ENCODE results near the gene ARHGEF10L. TPM values are rescaled to one million over a fixed set of nuclear protein-coding genes. Genes with fewer than 3 reads are reported as not detected.

Gene ARHGEF10L
- total RNA-seq, 1 experiment from 2014 or later = 3.3 TPM

DNA sequence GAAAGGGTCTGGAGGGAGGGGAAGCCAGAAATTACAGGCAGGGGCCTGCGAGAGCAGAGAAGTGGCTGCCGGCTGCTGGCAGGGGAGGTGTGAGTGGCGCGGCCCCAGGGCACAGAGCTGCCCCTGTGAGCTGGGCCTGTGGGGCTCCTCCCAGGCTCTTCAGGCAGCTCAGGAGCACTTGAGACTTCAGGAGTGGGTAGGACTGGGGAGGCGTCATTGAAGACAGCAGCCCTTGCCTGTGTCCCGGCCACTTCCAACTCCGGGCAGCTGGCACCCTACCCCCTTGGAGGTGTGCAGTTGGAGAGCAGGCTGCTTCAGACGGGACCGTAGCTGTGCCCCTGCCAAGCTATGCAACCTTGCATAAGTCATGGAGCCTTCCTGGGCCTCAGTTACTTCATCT lies 128.1 kb downstream of the ARHGEF10L start:
- BruUV-seq (replicated peaks) = no TSS peak
- peaks cover 13% of the 10 kb centered on the region for H3K4me1 ChIP-seq (ENCODE audit: insufficient read depth, low read length, poor library complexity, severe bottlenecking)
- no peaks in the 10 kb centered on the region for H3K9me3 ChIP-seq (ENCODE audit: low read depth, low read length, poor library complexity, severe bottlenecking)
- intact Hi-C loops (cut with micrococcal nuclease; ENCODE audit: unreplicated experiment) = no loop called here
- POLR2A ChIA-PET (ENCODE audit: low non-redundant PET) = no interaction called here
- no peak overlapping the region for H3K27ac ChIP-seq (ENCODE audit: low read depth, low read length, poor library complexity, severe bottlenecking)
- no peak for DNase-seq (ENCODE audit: low spot score)
- no peaks in the 10 kb centered on the region for H3K36me3 ChIP-seq (ENCODE audit: insufficient read depth, low read length, poor library complexity, severe bottlenecking)
- TF ChIP-seq EZH2 (IDR thresholded peaks at IDR 0.05; ENCODE audit: borderline replicate concordance, low read depth, low read length, poor library complexity, severe bottlenecking) = no peak
- TF ChIP-seq, protein P1, sequence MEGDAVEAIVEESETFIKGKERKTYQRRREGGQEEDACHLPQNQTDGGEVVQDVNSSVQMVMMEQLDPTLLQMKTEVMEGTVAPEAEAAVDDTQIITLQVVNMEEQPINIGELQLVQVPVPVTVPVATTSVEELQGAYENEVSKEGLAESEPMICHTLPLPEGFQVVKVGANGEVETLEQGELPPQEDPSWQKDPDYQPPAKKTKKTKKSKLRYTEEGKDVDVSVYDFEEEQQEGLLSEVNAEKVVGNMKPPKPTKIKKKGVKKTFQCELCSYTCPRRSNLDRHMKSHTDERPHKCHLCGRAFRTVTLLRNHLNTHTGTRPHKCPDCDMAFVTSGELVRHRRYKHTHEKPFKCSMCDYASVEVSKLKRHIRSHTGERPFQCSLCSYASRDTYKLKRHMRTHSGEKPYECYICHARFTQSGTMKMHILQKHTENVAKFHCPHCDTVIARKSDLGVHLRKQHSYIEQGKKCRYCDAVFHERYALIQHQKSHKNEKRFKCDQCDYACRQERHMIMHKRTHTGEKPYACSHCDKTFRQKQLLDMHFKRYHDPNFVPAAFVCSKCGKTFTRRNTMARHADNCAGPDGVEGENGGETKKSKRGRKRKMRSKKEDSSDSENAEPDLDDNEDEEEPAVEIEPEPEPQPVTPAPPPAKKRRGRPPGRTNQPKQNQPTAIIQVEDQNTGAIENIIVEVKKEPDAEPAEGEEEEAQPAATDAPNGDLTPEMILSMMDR (conservative IDR thresholded peaks at IDR 0.05; ENCODE audit: low read depth, low read length) = no peak
- H3K27me3 ChIP-seq (replicated peaks; ENCODE audit: insufficient read depth, low read depth, low read length, poor library complexity) = no peaks in the 10 kb centered on the region
- H3K4me3 ChIP-seq (ENCODE audit: low read depth, low read length, poor library complexity, severe bottlenecking) = no peak overlapping the region
- CTCF ChIA-PET = no interaction called here

DNA sequence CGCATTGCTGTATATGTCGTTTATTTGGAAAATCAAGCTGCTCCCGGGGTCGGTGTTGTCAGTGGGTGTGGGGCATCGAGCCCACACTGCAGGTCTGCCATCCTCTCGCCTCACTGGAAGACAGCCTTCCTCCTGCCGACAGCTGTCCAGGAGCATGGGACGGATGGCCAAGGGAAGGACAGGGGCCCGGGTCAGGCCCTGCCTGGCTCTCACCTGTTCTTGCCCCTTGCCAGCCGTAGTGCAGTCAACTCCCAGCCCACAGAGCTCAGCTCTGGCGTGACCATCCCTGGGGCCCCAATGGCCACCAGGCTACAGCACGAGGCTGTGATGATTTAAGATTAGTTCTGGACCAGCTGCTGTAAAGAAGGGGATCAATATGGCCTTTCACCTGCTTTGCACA lies 128.7 kb downstream of the ARHGEF10L start:
- Histone ChIP-seq H3K9me3 (ENCODE audit: low read depth, low read length, poor library complexity, severe bottlenecking) (no peaks in the 10 kb centered on the region), H3K27me3 (replicated peaks; ENCODE audit: insufficient read depth, low read depth, low read length, poor library complexity) (no peaks in the 10 kb centered on the region), H3K27ac (ENCODE audit: low read depth, low read length, poor library complexity, severe bottlenecking) (no peak overlapping the region), H3K36me3 (ENCODE audit: insufficient read depth, low read length, poor library complexity, severe bottlenecking) (no peaks in the 10 kb centered on the region), H3K4me1 (ENCODE audit: insufficient read depth, low read length, poor library complexity, severe bottlenecking) (peaks cover 17% of the 10 kb centered on the region), H3K4me3 (ENCODE audit: low read depth, low read length, poor library complexity, severe bottlenecking) (no peak overlapping the region)
- DNase-seq (ENCODE audit: low spot score) = no peak
- no TSS peak for BruUV-seq (replicated peaks)
- ChIA-PET POLR2A (ENCODE audit: low non-redundant PET) (no interaction called here), CTCF (no interaction called here)
- TF ChIP-seq EZH2 (IDR thresholded peaks at IDR 0.05; ENCODE audit: borderline replicate concordance, low read depth, low read length, poor library complexity, severe bottlenecking) = no peak
- TF ChIP-seq, protein P1 (conservative IDR thresholded peaks at IDR 0.05; ENCODE audit: low read depth, low read length) = no peak
- intact Hi-C loops (cut with micrococcal nuclease; ENCODE audit: unreplicated experiment) = no loop called here

DNA sequence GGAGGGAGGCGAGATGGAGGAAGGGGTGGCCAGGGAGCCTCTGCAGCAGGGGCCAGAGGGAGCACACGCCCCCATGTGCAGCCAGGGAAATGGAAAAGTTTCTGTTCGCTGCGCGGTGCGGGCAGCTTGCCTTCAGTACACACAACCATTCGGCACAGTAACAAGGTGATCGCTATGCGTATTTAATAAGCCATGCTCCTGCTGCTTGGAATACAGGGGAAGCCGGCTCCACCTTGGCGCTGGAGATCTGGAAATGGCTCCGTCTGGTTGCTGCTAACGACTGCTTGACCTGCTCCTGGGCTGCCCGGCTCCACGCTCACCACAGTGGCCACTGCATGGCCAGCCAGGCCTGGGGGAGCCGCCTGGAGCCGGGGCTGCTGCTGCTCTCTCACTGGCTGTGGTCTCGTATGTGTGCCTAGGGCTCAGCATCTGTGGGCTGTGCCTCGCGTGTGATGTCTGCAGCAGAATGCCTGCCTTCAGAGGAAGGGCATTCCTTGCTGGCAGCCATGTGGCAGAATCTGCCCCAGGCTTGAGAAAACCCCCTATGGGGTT lies 129.2 kb downstream of the ARHGEF10L start:
- Histone ChIP-seq H3K4me3 (ENCODE audit: low read depth, low read length, poor library complexity, severe bottlenecking) (no peak overlapping the region), H3K4me1 (ENCODE audit: insufficient read depth, low read length, poor library complexity, severe bottlenecking) (peaks cover 17% of the 10 kb centered on the region), H3K36me3 (ENCODE audit: insufficient read depth, low read length, poor library complexity, severe bottlenecking) (no peaks in the 10 kb centered on the region), H3K27me3 (replicated peaks; ENCODE audit: insufficient read depth, low read depth, low read length, poor library complexity) (no peaks in the 10 kb centered on the region), H3K9me3 (ENCODE audit: low read depth, low read length, poor library complexity, severe bottlenecking) (no peaks in the 10 kb centered on the region), H3K27ac (ENCODE audit: low read depth, low read length, poor library complexity, severe bottlenecking) (no peak overlapping the region)
- DNase-seq (ENCODE audit: low spot score) = no peak
- intact Hi-C loops (cut with micrococcal nuclease; ENCODE audit: unreplicated experiment) = no loop called here
- TF ChIP-seq, protein P1 (conservative IDR thresholded peaks at IDR 0.05; ENCODE audit: low read depth, low read length) = no peak
- TF ChIP-seq EZH2 (IDR thresholded peaks at IDR 0.05; ENCODE audit: borderline replicate concordance, low read depth, low read length, poor library complexity, severe bottlenecking) = no peak
- no TSS peak for BruUV-seq (replicated peaks)
- CTCF ChIA-PET = no interaction called here
- POLR2A ChIA-PET (ENCODE audit: low non-redundant PET) = no interaction called here
